T-cell (primary cell): ENCODE measurements around the gene EML2. TPM values are rescaled to one million over a fixed set of nuclear protein-coding genes. Genes with fewer than 3 reads are reported as not detected.
"Not testable (repeated sequence)": the region's sequence is repeated elsewhere in the genome, so short reads cannot be mapped to it uniquely, and the experiment has no call there.

Experiments
- ATAC-seq, 4 experiments: fragments of 200-7000 bp in 3 of 4; fragments of 150-1000 bp in 1 of 4; cut with Tn5 transposase; replicated peaks in 1 of 4; 1 replicate in 3 of 4; 2 replicates in 1 of 4; pipeline ENCODE4 v1.10.0; 2021; ENCODE audit warnings: moderate library complexity in 3 of 4, mild to moderate bottlenecking in 2 of 4, moderate number of reproducible peaks in 1 of 4
- CTCF ChIA-PET, 2 donors: fragments of 300-600 bp; sonication (Branson Sonifier 250); formaldehyde crosslinking; loops; one replicate each; lab custom pipeline; 2022; ENCODE audit warnings: antibody characterized with exemption in 2 of 2; lab: Charles Lee
- POLR2A ChIA-PET, 2 donors: fragments of 300-600 bp; sonication (Branson Sonifier 250); formaldehyde crosslinking; loops; one replicate each; lab custom pipeline; 2022; ENCODE audit warnings: antibody characterized with exemption in 2 of 2; lab: Charles Lee
- DNase-seq, 35 experiments: peaks; one replicate each; pipeline versions ENCODE4 v3.0.0 to v3.0.0-alpha.2; 2013 to 2023
- H3K27ac ChIP-seq: one replicate; pipeline ENCODE4 v1.5.1; 2013; ENCODE audit warnings: low read length
- H3K27me3 ChIP-seq, 2 experiments: replicated peaks in 1 of 2; 1 replicate in 1 of 2; 2 replicates in 1 of 2; pipeline versions ENCODE4 v1.6.1 to v1.7.0; 2013; ENCODE audit warnings: low read length in 1 of 2, mixed read lengths in 1 of 2; ENCODE audit not compliant: control insufficient read depth in 2 of 2, insufficient read depth in 2 of 2; ENCODE audit errors: extremely low read depth in 1 of 2
- H3K36me3 ChIP-seq, 2 donors: 1 replicate in 1 of 2; 2 replicates in 1 of 2; pipeline versions ENCODE4 v1.6.1 to v1.7.0; 2013; ENCODE audit warnings: low read length in 1 of 2; ENCODE audit not compliant: control insufficient read depth in 2 of 2, insufficient read depth in 1 of 2; ENCODE audit errors: extremely low read depth in 1 of 2
- H3K4me1 ChIP-seq, 2 experiments: 1 replicate in 1 of 2; 2 replicates in 1 of 2; pipeline versions ENCODE4 v1.6.1 to v1.7.0; 2013; ENCODE audit warnings: low read length in 2 of 2, mixed read lengths in 1 of 2; ENCODE audit not compliant: insufficient read depth in 2 of 2, control insufficient read depth in 1 of 2; ENCODE audit errors: extremely low read depth in 1 of 2
- H3K4me3 ChIP-seq, 2 donors: 1 replicate in 1 of 2; 2 replicates in 1 of 2; pipeline versions ENCODE4 v1.5.1 to v1.7.0; 2013; ENCODE audit warnings: mild to moderate bottlenecking in 2 of 2, low read length in 1 of 2, moderate library complexity in 1 of 2; ENCODE audit not compliant: control insufficient read depth in 1 of 2; ENCODE audit errors: extremely low read depth in 1 of 2
- H3K9me3 ChIP-seq: 2 replicates; pipeline ENCODE4 v1.7.0; 2013
- H3K27ac Mint-ChIP-seq, 2 donors: one replicate each; pipeline ENCODE4 v1.8.0; 2020 to 2021; ENCODE audit warnings: mild to moderate bottlenecking in 2 of 2, mixed read lengths in 2 of 2
- H3K27me3 Mint-ChIP-seq, 2 donors: one replicate each; pipeline ENCODE4 v1.8.0; 2021 to 2022; ENCODE audit warnings: mixed read lengths in 2 of 2
- H3K36me3 Mint-ChIP-seq: one replicate; pipeline ENCODE4 v1.8.0; 2021; ENCODE audit warnings: mixed read lengths
- H3K4me1 Mint-ChIP-seq, 3 donors: one replicate each; pipeline ENCODE4 v1.8.0; 2020 to 2022; ENCODE audit warnings: mixed read lengths in 3 of 3, mild to moderate bottlenecking in 1 of 3
- H3K4me3 Mint-ChIP-seq, 3 donors: one replicate each; pipeline ENCODE4 v1.8.0; 2020 to 2022; ENCODE audit warnings: mild to moderate bottlenecking in 3 of 3, mixed read lengths in 3 of 3, moderate library complexity in 3 of 3
- H3K9me3 Mint-ChIP-seq, 3 donors: one replicate each; pipeline ENCODE4 v1.8.0; 2020 to 2022; ENCODE audit warnings: mixed read lengths in 3 of 3
- WGBS: methylation state at CpG from one replicate; pipeline ENCODE4 v1.1.5; 2013; ENCODE audit warnings: missing lambda C conversion rate; ENCODE audit not compliant: insufficient coverage; 5-methylcytosine and 5-hydroxymethylcytosine counted together
- total RNA-seq, 35 experiments: library from RNA in 6 of 35; stranded (reverse) in 6 of 35; fragments of 120-200 nt in 1 of 35; gene quantifications; one replicate each; pipeline versions ENCODE4 v1.2.1 to v1.2.4 and lab custom pipeline; 2013 to 2026

EML2 gene
- total RNA-seq, 5 donors from 2014 or later (not counting 1 experiment from before 2014, with no cell fraction given): 63.7 to 90.5 (median 74.1) TPM

GRCh38 chr19:45628219-45628618 is 11.0 kb downstream of the EML2 start:
- POLR2A ChIA-PET: not testable (repeated sequence)

GRCh38 chr19:45623984-45624383 is 15.2 kb downstream of the EML2 start:
- CTCF ChIA-PET: no interaction called here
- Histone ChIP-seq H3K36me3 (peaks cover 19 to 62% of the 10 kb centered on the region in 2 donors), H3K9me3 (no peaks in the 10 kb centered on the region), H3K4me1 (no peaks in the 10 kb centered on the region), H3K27me3 (no peaks in the 10 kb centered on the region), H3K4me3 (no peak overlapping the region), H3K27ac (no peak overlapping the region)
- POLR2A ChIA-PET: no interaction called here
- Mint-ChIP-seq H3K9me3 (no peaks in the 10 kb centered on the region), H3K27me3 (no peaks in the 10 kb centered on the region), H3K4me1 (peaks cover 0 to 2% (median 0%) of the 10 kb centered on the region in 3 donors), H3K27ac (no peak overlapping the region), H3K36me3 (peaks cover 36% of the 10 kb centered on the region), H3K4me3 (no peak overlapping the region)
- DNase-seq (no peak), ATAC-seq (no peak)
- WGBS: 100% methylated on average over 1 of the region's 1 CpG

More at GRCh38 chr19:45628219-45628618, 11.0 kb downstream of the EML2 start:
- H3K27ac Mint-ChIP-seq, H3K9me3 ChIP-seq, DNase-seq, H3K27me3 ChIP-seq, H3K9me3 Mint-ChIP-seq, H3K27ac ChIP-seq, H3K27me3 Mint-ChIP-seq, ATAC-seq, H3K4me1 ChIP-seq, H3K4me3 ChIP-seq, H3K4me1 Mint-ChIP-seq, CTCF ChIA-PET, H3K4me3 Mint-ChIP-seq: not testable (repeated sequence)
- 93% methylated on average over 2 of the region's 7 CpGs for whole genome bisulfite sequencing
- H3K36me3 ChIP-seq: peaks cover 9 to 61% of the 10 kb centered on the region in 2 donors
- peaks cover 19% of the 10 kb centered on the region for H3K36me3 Mint-ChIP-seq

- no peaks in the 10 kb centered on the region for H3K9me3 ChIP-seq
- no peaks in the 10 kb centered on the region for H3K27me3 ChIP-seq
- ATAC-seq (no peak), DNase-seq (no peak)
- CTCF ChIA-PET: no interaction called here
- no peak overlapping the region for H3K4me3 ChIP-seq
- POLR2A ChIA-PET: no interaction called here
- H3K27ac Mint-ChIP-seq: no peak overlapping the region
- no peaks in the 10 kb centered on the region for H3K27me3 Mint-ChIP-seq
- H3K9me3 Mint-ChIP-seq: no peaks in the 10 kb centered on the region
- 94% methylated on average over 5 of the region's 6 CpGs for WGBS
- peaks cover 33% of the 10 kb centered on the region for H3K36me3 Mint-ChIP-seq
- no peak overlapping the region for H3K4me3 Mint-ChIP-seq
- no peak overlapping the region for H3K27ac ChIP-seq
- H3K4me1 Mint-ChIP-seq: peaks cover 0 to 2% (median 0%) of the 10 kb centered on the region in 3 donors
- no peaks in the 10 kb centered on the region for H3K4me1 ChIP-seq
- peaks cover 23 to 61% of the 10 kb centered on the region in 2 donors for H3K36me3 ChIP-seq
Measured at GRCh38 chr19:45621976-45622503, 17.2 kb downstream of the EML2 start.

- no peaks in the 10 kb centered on the region for H3K9me3 ChIP-seq
- POLR2A ChIA-PET: no interaction called here
- WGBS: 100% methylated on average over 3 of the region's 17 CpGs
- no peak overlapping the region for H3K4me3 ChIP-seq
- H3K27me3 Mint-ChIP-seq: no peaks in the 10 kb centered on the region
- H3K4me1 Mint-ChIP-seq: peaks cover 0 to 2% (median 0%) of the 10 kb centered on the region in 3 donors
- DNase-seq (no peak), ATAC-seq (no peak)
- no peak overlapping the region for H3K4me3 Mint-ChIP-seq
- no peak overlapping the region for H3K27ac ChIP-seq
- H3K27me3 ChIP-seq: no peaks in the 10 kb centered on the region
- H3K9me3 Mint-ChIP-seq: no peaks in the 10 kb centered on the region
- peaks cover 23 to 60% of the 10 kb centered on the region in 2 donors for H3K36me3 ChIP-seq
- CTCF ChIA-PET: no interaction called here
- no peaks in the 10 kb centered on the region for H3K4me1 ChIP-seq
- H3K36me3 Mint-ChIP-seq: peaks cover 33% of the 10 kb centered on the region
- H3K27ac Mint-ChIP-seq: no peak overlapping the region
Measured at GRCh38 chr19:45621389-45621788, 17.8 kb downstream of the EML2 start.

- no peak overlapping the region for H3K4me3 Mint-ChIP-seq
- H3K9me3 Mint-ChIP-seq: no peaks in the 10 kb centered on the region
- WGBS: 97% methylated on average over 7 of the region's 10 CpGs
- peaks cover 0 to 11% (median 8%) of the 10 kb centered on the region in 3 donors for H3K4me1 Mint-ChIP-seq
- H3K27me3 ChIP-seq: no peaks in the 10 kb centered on the region
- no peaks in the 10 kb centered on the region for H3K9me3 ChIP-seq
- CTCF ChIA-PET: interaction anchor here in 1 of 2 donors (0.5 kb wide), 1 partner anchor 1693 kb away, joined by 11 read pairs; no protein-coding TSS in a partner anchor
- no peak overlapping the region for H3K4me3 ChIP-seq
- peaks cover 0 to 6% of the 10 kb centered on the region in 2 experiments for H3K4me1 ChIP-seq
- peaks cover 32% of the 10 kb centered on the region for H3K36me3 Mint-ChIP-seq
- H3K36me3 ChIP-seq: peaks cover 28 to 75% of the 10 kb centered on the region in 2 donors
- H3K27me3 Mint-ChIP-seq: no peaks in the 10 kb centered on the region
- H3K27ac ChIP-seq: no peak overlapping the region
- no peak for ATAC-seq
- POLR2A ChIA-PET: no interaction called here
- no peak overlapping the region for H3K27ac Mint-ChIP-seq
- DNase-seq: no peak
Measured at GRCh38 chr19:45616704-45617017, 22.5 kb downstream of the EML2 start.

- H3K36me3 ChIP-seq: peaks cover 26 to 73% of the 10 kb centered on the region in 2 donors
- ChIA-PET CTCF (interaction anchor here (0.5 to 0.6 kb wide), 2 partner anchors 26 to 1692 kb away, joined by 3 to 11 read pairs; no protein-coding TSS in a partner anchor), POLR2A (interaction anchor here in 1 of 2 donors (1.0 kb wide), 1 partner anchor 23 kb away, joined by 4 read pairs; the partner anchor contains the start of gene EML2)
- H3K27ac ChIP-seq: no peak overlapping the region
- H3K27me3 ChIP-seq: no peaks in the 10 kb centered on the region
- H3K9me3 ChIP-seq: no peaks in the 10 kb centered on the region
- H3K4me3 ChIP-seq: no peak overlapping the region
- H3K4me1 ChIP-seq: peaks cover 0 to 6% of the 10 kb centered on the region in 2 experiments
- peak; percentile 25 to 83 (median 70) for DNase-seq
- Mint-ChIP-seq H3K4me1 (peaks cover 0 to 11% (median 8%) of the 10 kb centered on the region in 3 donors), H3K9me3 (no peaks in the 10 kb centered on the region), H3K27me3 (no peaks in the 10 kb centered on the region), H3K36me3 (peaks cover 31% of the 10 kb centered on the region), H3K4me3 (no peak overlapping the region), H3K27ac (peak overlapping the region in 1 of 2 donors; percentile 28)
- 58% methylated on average over 25 of the region's 37 CpGs for WGBS
- ATAC-seq: peak; percentile 77 to 96 (median 87)
Measured at GRCh38 chr19:45615795-45616703, 23.1 kb downstream of the EML2 start.
